ENCODE measurements around the gene C6orf141. TPM values are rescaled to one million over a fixed set of nuclear protein-coding genes. Genes with fewer than 3 reads are reported as not detected.

Gene C6orf141
- total RNA-seq, 4 donors from 2014 or later = 10.0 to 22.8 (median 18.3) TPM

GRCh38 chr6:49540614-49541013 lies 9.9 kb upstream of the C6orf141 start:
- no peaks in the 10 kb centered on the region for H3K36me3 ChIP-seq
- no peaks in the 10 kb centered on the region for H3K27me3 ChIP-seq
- H3K4me1 ChIP-seq = peaks cover 0 to 20% (median 0%) of the 10 kb centered on the region in 3 donors
- H3K27ac ChIP-seq = no peak overlapping the region
- intact Hi-C loops (cut with DNase I) = no loop called here
- no peaks in the 10 kb centered on the region for H3K9me3 ChIP-seq
- H3K4me3 ChIP-seq = no peak overlapping the region
- DNase-seq = no peak
- TF ChIP-seq POLR2A (IDR thresholded peaks at IDR 0.05) (no peak), CTCF (IDR thresholded peaks at IDR 0.05) (no peak)

DNA sequence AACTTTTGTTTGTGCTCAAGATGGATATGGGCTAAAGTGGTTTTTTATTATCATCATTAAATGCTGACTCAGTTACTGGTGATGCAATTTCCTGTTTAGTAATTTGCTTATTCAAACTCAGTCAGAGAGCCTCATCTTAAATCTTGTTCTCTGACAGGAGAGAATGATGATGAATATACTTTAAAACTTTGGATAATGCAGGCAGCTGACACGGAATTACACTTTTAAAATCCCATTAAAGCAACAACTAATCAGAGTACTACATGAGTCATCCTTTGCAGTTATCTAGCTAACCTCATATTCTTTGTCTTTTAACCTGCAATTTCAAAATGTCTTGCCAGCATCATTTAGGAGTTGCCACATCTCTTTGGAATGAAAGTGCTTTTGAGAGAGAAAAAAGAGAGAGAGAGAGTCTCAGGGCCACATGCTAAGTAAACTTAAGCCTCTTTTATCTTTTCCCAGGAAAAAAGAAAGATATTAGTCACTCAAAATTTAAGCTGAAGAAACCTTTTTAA lies 9.2 kb upstream of the C6orf141 start:
- WGBS, 2 donors = 9% methylated on average over 1 of the region's 1 CpG
- peak overlapping the region in 1 of 4 donors; percentile 16 for H3K27ac ChIP-seq

GRCh38 chr6:49541936-49542335 lies 8.5 kb upstream of the C6orf141 start:
- 32 to 45% methylated on average over 3 of the region's 3 CpGs for WGBS, 2 donors
- H3K4me3 ChIP-seq = no peak overlapping the region
- no peaks in the 10 kb centered on the region for H3K36me3 ChIP-seq
- H3K27ac ChIP-seq = no peak overlapping the region
- no peaks in the 10 kb centered on the region for H3K27me3 ChIP-seq
- intact Hi-C loops (cut with DNase I) = no loop called here
- H3K9me3 ChIP-seq = no peaks in the 10 kb centered on the region
- DNase-seq = no peak
- peaks cover 0 to 20% (median 0%) of the 10 kb centered on the region in 3 donors for H3K4me1 ChIP-seq
- no peak for TF ChIP-seq CTCF (IDR thresholded peaks at IDR 0.05)
- TF ChIP-seq POLR2A (IDR thresholded peaks at IDR 0.05) = no peak

More for the DNA sequence above, 9.2 kb upstream of the C6orf141 start:
- Histone ChIP-seq H3K36me3 (no peaks in the 10 kb centered on the region), H3K9me3 (no peaks in the 10 kb centered on the region), H3K4me1 (peaks cover 0 to 20% (median 0%) of the 10 kb centered on the region in 3 donors), H3K27me3 (no peaks in the 10 kb centered on the region), H3K4me3 (no peak overlapping the region)
- no peak for TF ChIP-seq POLR2A (IDR thresholded peaks at IDR 0.05)
- no peak for TF ChIP-seq CTCF (IDR thresholded peaks at IDR 0.05)
- intact Hi-C loops (cut with DNase I) = no loop called here
- no peak for DNase-seq

GRCh38 chr6:49543087-49543858 lies 7.2 kb upstream of the C6orf141 start:
- no peaks in the 10 kb centered on the region for H3K36me3 ChIP-seq
- H3K4me1 ChIP-seq = peaks cover 0 to 20% (median 0%) of the 10 kb centered on the region in 3 donors
- H3K27me3 ChIP-seq = no peaks in the 10 kb centered on the region
- 73 to 82% methylated on average over 7 of the region's 7 CpGs for WGBS, 2 donors
- no peak overlapping the region for H3K27ac ChIP-seq
- intact Hi-C loops (cut with DNase I) = no loop called here
- TF ChIP-seq POLR2A (IDR thresholded peaks at IDR 0.05) (no peak), CTCF (IDR thresholded peaks at IDR 0.05) (no peak)
- DNase-seq = no peak
- no peak overlapping the region for H3K4me3 ChIP-seq
- H3K9me3 ChIP-seq = no peaks in the 10 kb centered on the region

DNA sequence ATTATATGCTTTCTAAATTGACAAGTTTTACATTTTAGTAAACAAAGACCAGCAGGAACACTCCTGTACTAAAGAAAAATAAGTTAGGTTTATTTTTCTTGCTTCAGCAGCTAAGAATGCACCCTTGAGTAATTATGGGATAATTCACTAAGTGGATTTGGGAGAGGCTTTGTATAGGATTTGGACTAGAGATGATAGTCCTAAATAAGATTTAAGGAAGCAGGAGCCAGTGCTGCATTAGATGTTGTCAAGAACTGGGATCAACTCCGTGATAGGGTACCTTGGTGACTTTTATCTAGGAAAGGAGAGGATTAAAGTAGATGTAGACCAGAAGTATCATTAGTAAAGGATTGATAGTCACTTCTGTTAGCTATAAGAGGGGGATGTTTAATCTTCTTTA lies 4.1 kb upstream of the C6orf141 start:
- no peak for DNase-seq
- WGBS, 2 donors = 68 to 94% methylated on average over 1 of the region's 1 CpG
- Histone ChIP-seq H3K27me3 (peaks cover 0 to 24% (median 0%) of the 10 kb centered on the region in 4 donors), H3K4me3 (no peak overlapping the region), H3K9me3 (no peaks in the 10 kb centered on the region), H3K4me1 (peaks cover 0 to 25% (median 8%) of the 10 kb centered on the region in 3 donors), H3K36me3 (no peaks in the 10 kb centered on the region), H3K27ac (no peak overlapping the region)
- TF ChIP-seq CTCF (IDR thresholded peaks at IDR 0.05) (no peak), POLR2A (IDR thresholded peaks at IDR 0.05) (no peak)
- intact Hi-C loops (cut with DNase I) = no loop called here

All from esophagus squamous epithelium (tissue), 5 donors.